Measurements from ENCODE around the gene ARHGAP26. TPM values are rescaled to one million over a fixed set of nuclear protein-coding genes. Genes with fewer than 3 reads are reported as not detected.

ARHGAP26 gene
- polyA plus RNA-seq, 4 donors, result 7.6 to 31.7 (median 11.5) TPM

GRCh38 chr5:142829801-142830220 is 59.6 kb downstream of the ARHGAP26 start:
- no peak for FAIRE-seq
- Histone ChIP-seq H3K27me3 (ENCODE audit: control insufficient read depth in 3 of 3, insufficient read depth in 3 of 3, low read length in 3 of 3) (no peaks in the 10 kb centered on the region), H3K9me3 (ENCODE audit: control insufficient read depth in 2 of 2, insufficient read depth in 1 of 2, low read depth in 1 of 2, low read length in 1 of 2) (no peaks in the 10 kb centered on the region), H3K4me1 (ENCODE audit: control insufficient read depth in 3 of 3, insufficient read depth in 2 of 3, low read depth in 1 of 3, low read length in 2 of 3) (peaks cover 25 to 40% (median 31%) of the 10 kb centered on the region in 3 donors), H3K36me3 (ENCODE audit: control insufficient read depth in 3 of 3, insufficient read depth in 2 of 3, low read depth in 1 of 3, low read length in 3 of 3) (no peaks in the 10 kb centered on the region), H3K4me3 (ENCODE audit: low read depth in 1 of 3, low read length in 3 of 3) (no peak overlapping the region), H3K27ac (ENCODE audit: low read depth in 1 of 3, low read length in 2 of 3) (no peak overlapping the region)
- 67 to 79% (median 76%) methylated on average over 2 of the region's 2 CpGs for WGBS, 3 donors
- DNase-seq, result no peak

- 82 to 90% (median 85%) methylated on average over 8 of the region's 8 CpGs for WGBS, 3 donors
- Histone ChIP-seq H3K27ac (ENCODE audit: low read depth in 1 of 3, low read length in 2 of 3) (no peak overlapping the region), H3K4me1 (ENCODE audit: control insufficient read depth in 3 of 3, insufficient read depth in 2 of 3, low read depth in 1 of 3, low read length in 2 of 3) (peaks cover 20 to 35% (median 32%) of the 10 kb centered on the region in 3 donors), H3K9me3 (ENCODE audit: control insufficient read depth in 2 of 2, insufficient read depth in 1 of 2, low read depth in 1 of 2, low read length in 1 of 2) (no peaks in the 10 kb centered on the region), H3K36me3 (ENCODE audit: control insufficient read depth in 3 of 3, insufficient read depth in 2 of 3, low read depth in 1 of 3, low read length in 3 of 3) (no peaks in the 10 kb centered on the region), H3K4me3 (ENCODE audit: low read depth in 1 of 3, low read length in 3 of 3) (no peak overlapping the region), H3K27me3 (ENCODE audit: control insufficient read depth in 3 of 3, insufficient read depth in 3 of 3, low read length in 3 of 3) (no peaks in the 10 kb centered on the region)
- DNase-seq, result no peak
- FAIRE-seq, result no peak
These were observed 60.2 kb downstream of the ARHGAP26 start for GRCh38 chr5:142830241-142831008.

DNA sequence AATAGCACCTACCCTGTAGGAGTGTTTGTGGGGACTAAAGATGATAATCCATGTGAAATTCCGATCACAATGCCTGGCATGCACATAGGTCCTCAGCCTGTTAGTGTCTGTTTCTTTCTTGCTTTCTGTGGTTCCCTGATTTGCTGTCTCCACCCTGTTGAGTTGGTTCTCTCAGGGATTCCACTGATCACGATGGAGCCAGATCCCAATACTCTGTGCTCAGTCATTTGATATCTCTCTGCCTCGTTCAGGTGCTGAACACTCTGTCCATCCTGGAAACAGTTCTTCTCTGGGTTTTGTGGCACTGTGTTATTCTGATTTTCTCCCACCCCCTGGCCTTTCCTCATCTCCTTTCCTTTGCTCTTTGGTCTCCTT is 60.8 kb downstream of the ARHGAP26 start:
- H3K36me3 ChIP-seq (ENCODE audit: control insufficient read depth in 3 of 3, insufficient read depth in 2 of 3, low read depth in 1 of 3, low read length in 3 of 3), result no peaks in the 10 kb centered on the region
- no peaks in the 10 kb centered on the region for H3K9me3 ChIP-seq (ENCODE audit: control insufficient read depth in 2 of 2, insufficient read depth in 1 of 2, low read depth in 1 of 2, low read length in 1 of 2)
- no peak overlapping the region for H3K27ac ChIP-seq (ENCODE audit: low read depth in 1 of 3, low read length in 2 of 3)
- DNase-seq (no peak), FAIRE-seq (no peak)
- no peak overlapping the region for H3K4me3 ChIP-seq (ENCODE audit: low read depth in 1 of 3, low read length in 3 of 3)
- 80 to 90% (median 80%) methylated on average over 3 of the region's 3 CpGs for WGBS, 3 donors
- H3K27me3 ChIP-seq (ENCODE audit: control insufficient read depth in 3 of 3, insufficient read depth in 3 of 3, low read length in 3 of 3), result no peaks in the 10 kb centered on the region
- H3K4me1 ChIP-seq (ENCODE audit: control insufficient read depth in 3 of 3, insufficient read depth in 2 of 3, low read depth in 1 of 3, low read length in 2 of 3), result peaks cover 20 to 32% (median 31%) of the 10 kb centered on the region in 3 donors

GRCh38 chr5:142832263-142832662 is 62.1 kb downstream of the ARHGAP26 start:
- DNase-seq (no peak), FAIRE-seq (no peak)
- Histone ChIP-seq H3K36me3 (ENCODE audit: control insufficient read depth in 3 of 3, insufficient read depth in 2 of 3, low read depth in 1 of 3, low read length in 3 of 3) (no peaks in the 10 kb centered on the region), H3K27me3 (ENCODE audit: control insufficient read depth in 3 of 3, insufficient read depth in 3 of 3, low read length in 3 of 3) (no peaks in the 10 kb centered on the region), H3K27ac (ENCODE audit: low read depth in 1 of 3, low read length in 2 of 3) (no peak overlapping the region), H3K9me3 (ENCODE audit: control insufficient read depth in 2 of 2, insufficient read depth in 1 of 2, low read depth in 1 of 2, low read length in 1 of 2) (no peaks in the 10 kb centered on the region), H3K4me1 (ENCODE audit: control insufficient read depth in 3 of 3, insufficient read depth in 2 of 3, low read depth in 1 of 3, low read length in 2 of 3) (peaks cover 16 to 33% (median 20%) of the 10 kb centered on the region in 3 donors), H3K4me3 (ENCODE audit: low read depth in 1 of 3, low read length in 3 of 3) (no peak overlapping the region)
- 50 to 78% (median 64%) methylated on average over 3 of the region's 3 CpGs for WGBS, 3 donors

DNA sequence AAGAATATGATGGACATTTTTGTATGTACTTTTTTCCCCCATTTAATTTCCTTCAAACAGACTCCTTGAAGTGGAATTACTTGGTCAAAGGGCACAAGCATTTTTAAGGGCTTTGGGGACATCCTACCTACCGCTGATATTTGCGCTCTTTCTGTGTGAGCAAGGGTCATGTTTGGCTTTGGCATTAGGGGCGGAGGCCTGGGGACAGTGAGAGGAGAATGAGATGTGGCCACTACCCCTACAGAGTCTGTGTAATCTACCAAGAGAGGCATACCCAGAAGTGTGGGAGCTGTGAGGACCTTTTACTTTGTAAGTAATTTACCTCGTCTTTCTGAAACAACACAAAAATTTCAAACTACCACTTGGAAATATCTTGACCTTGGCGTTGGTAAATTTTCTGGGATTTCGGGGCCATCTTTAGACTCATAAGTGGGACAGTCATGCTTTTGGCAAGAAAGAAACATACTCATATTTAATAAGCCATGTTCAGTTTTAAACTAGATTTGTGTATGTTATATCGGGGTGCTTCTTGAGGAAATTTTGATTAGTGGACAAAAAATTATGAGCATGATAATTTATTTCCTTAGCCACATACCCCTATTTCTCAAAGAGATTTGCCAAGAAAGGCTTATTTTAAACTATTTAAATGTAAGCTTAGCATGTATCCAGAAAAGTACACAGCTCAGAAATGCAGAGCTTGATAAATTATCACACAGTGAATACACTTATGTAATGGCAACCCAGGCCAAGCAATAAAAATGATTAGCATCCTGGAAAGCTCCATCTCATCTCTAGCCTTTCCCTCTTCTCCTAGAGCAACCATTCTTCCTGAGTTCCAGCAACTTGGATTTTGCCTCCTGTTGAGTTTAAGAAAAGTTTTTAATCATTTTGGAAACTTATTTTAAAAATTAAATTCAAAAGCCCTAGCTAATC is 63.6 kb downstream of the ARHGAP26 start:
- Histone ChIP-seq H3K36me3 (ENCODE audit: control insufficient read depth in 3 of 3, insufficient read depth in 2 of 3, low read depth in 1 of 3, low read length in 3 of 3) (no peaks in the 10 kb centered on the region), H3K4me1 (ENCODE audit: control insufficient read depth in 3 of 3, insufficient read depth in 2 of 3, low read depth in 1 of 3, low read length in 2 of 3) (peaks cover 9 to 28% (median 15%) of the 10 kb centered on the region in 3 donors), H3K27me3 (ENCODE audit: control insufficient read depth in 3 of 3, insufficient read depth in 3 of 3, low read length in 3 of 3) (no peaks in the 10 kb centered on the region), H3K27ac (ENCODE audit: low read depth in 1 of 3, low read length in 2 of 3) (no peak overlapping the region), H3K4me3 (ENCODE audit: low read depth in 1 of 3, low read length in 3 of 3) (no peak overlapping the region), H3K9me3 (ENCODE audit: control insufficient read depth in 2 of 2, insufficient read depth in 1 of 2, low read depth in 1 of 2, low read length in 1 of 2) (no peaks in the 10 kb centered on the region)
- no peak for FAIRE-seq
- no peak for DNase-seq
- 64 to 75% (median 69%) methylated on average over 7 of the region's 7 CpGs for WGBS, 3 donors

DNA sequence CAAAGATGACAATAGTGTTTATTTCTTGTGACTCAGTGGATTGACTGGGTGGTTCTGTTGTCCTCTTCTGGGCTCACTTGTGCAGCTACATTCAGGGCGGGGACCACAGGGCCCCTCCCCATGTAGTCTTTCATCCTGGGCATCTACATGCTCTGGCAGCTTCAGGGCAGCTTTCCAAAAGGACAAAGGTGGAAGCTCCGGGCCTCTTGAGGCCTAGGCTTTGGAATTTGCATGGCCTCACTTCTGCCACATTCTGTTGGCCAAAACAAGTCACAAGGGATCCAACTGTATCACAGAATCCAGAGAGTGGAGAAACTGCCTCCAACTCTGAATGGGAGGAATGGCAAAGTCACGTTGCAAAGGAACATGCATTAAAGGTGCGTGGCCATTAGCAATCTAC is 64.3 kb downstream of the ARHGAP26 start:
- Histone ChIP-seq H3K27ac (ENCODE audit: low read depth in 1 of 3, low read length in 2 of 3) (peak overlapping the region in 1 of 3 donors; percentile 39), H3K4me1 (ENCODE audit: control insufficient read depth in 3 of 3, insufficient read depth in 2 of 3, low read depth in 1 of 3, low read length in 2 of 3) (peaks cover 5 to 22% (median 15%) of the 10 kb centered on the region in 3 donors), H3K9me3 (ENCODE audit: control insufficient read depth in 2 of 2, insufficient read depth in 1 of 2, low read depth in 1 of 2, low read length in 1 of 2) (no peaks in the 10 kb centered on the region), H3K36me3 (ENCODE audit: control insufficient read depth in 3 of 3, insufficient read depth in 2 of 3, low read depth in 1 of 3, low read length in 3 of 3) (no peaks in the 10 kb centered on the region), H3K27me3 (ENCODE audit: control insufficient read depth in 3 of 3, insufficient read depth in 3 of 3, low read length in 3 of 3) (no peaks in the 10 kb centered on the region), H3K4me3 (ENCODE audit: low read depth in 1 of 3, low read length in 3 of 3) (no peak overlapping the region)
- FAIRE-seq (no peak), DNase-seq (peak in 1 of 2 donors; percentile 80)
- WGBS, 3 donors, result 42 to 71% (median 65%) methylated on average over 4 of the region's 4 CpGs

DNA sequence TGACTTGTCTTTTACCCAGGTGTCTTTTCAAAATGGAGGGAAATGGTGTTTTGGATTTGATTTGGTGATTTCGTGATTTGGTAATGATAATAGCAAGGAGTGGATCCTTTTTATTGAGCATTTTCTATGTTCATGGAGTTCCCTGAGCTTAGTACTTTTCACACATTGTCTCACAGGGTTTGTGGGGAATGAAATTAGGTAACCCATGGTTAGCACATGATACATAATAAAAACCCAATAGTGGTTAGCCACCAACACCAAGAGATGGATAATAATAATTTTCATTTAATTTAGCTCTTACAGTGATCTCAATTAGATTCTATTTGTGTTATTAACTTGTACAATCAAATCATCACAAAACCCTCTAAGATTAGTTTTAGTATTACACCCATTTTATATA is 65.4 kb downstream of the ARHGAP26 start:
- no peaks in the 10 kb centered on the region for H3K36me3 ChIP-seq (ENCODE audit: control insufficient read depth in 3 of 3, insufficient read depth in 2 of 3, low read depth in 1 of 3, low read length in 3 of 3)
- no peaks in the 10 kb centered on the region for H3K9me3 ChIP-seq (ENCODE audit: control insufficient read depth in 2 of 2, insufficient read depth in 1 of 2, low read depth in 1 of 2, low read length in 1 of 2)
- no peaks in the 10 kb centered on the region for H3K27me3 ChIP-seq (ENCODE audit: control insufficient read depth in 3 of 3, insufficient read depth in 3 of 3, low read length in 3 of 3)
- no peak for DNase-seq
- peaks cover 5 to 22% (median 14%) of the 10 kb centered on the region in 3 donors for H3K4me1 ChIP-seq (ENCODE audit: control insufficient read depth in 3 of 3, insufficient read depth in 2 of 3, low read depth in 1 of 3, low read length in 2 of 3)
- no peak overlapping the region for H3K27ac ChIP-seq (ENCODE audit: low read depth in 1 of 3, low read length in 2 of 3)
- no peak for FAIRE-seq
- no peak overlapping the region for H3K4me3 ChIP-seq (ENCODE audit: low read depth in 1 of 3, low read length in 3 of 3)
- 94 to 100% (median 100%) methylated on average over 1 of the region's 1 CpG for WGBS, 3 donors

- FAIRE-seq, result no peak
- H3K4me1 ChIP-seq (ENCODE audit: control insufficient read depth in 3 of 3, insufficient read depth in 2 of 3, low read depth in 1 of 3, low read length in 2 of 3), result peaks cover 5 to 22% (median 14%) of the 10 kb centered on the region in 3 donors
These were observed 65.9 kb downstream of the ARHGAP26 start for GRCh38 chr5:142836048-142836447.

More at GRCh38 chr5:142836048-142836447, 65.9 kb downstream of the ARHGAP26 start:
- no peaks in the 10 kb centered on the region for H3K36me3 ChIP-seq (ENCODE audit: control insufficient read depth in 3 of 3, insufficient read depth in 2 of 3, low read depth in 1 of 3, low read length in 3 of 3)
- H3K4me3 ChIP-seq (ENCODE audit: low read depth in 1 of 3, low read length in 3 of 3), result no peak overlapping the region
- no peaks in the 10 kb centered on the region for H3K27me3 ChIP-seq (ENCODE audit: control insufficient read depth in 3 of 3, insufficient read depth in 3 of 3, low read length in 3 of 3)
- H3K9me3 ChIP-seq (ENCODE audit: control insufficient read depth in 2 of 2, insufficient read depth in 1 of 2, low read depth in 1 of 2, low read length in 1 of 2), result no peaks in the 10 kb centered on the region
- WGBS, 3 donors, result 81 to 93% (median 89%) methylated on average over 2 of the region's 2 CpGs
- no peak overlapping the region for H3K27ac ChIP-seq (ENCODE audit: low read depth in 1 of 3, low read length in 2 of 3)
- DNase-seq, result no peak
